SH-SY5Y (cell line): Measurements from ENCODE around the gene SLC29A4.

Experiments used
- GATA2 ChIP-seq: IDR thresholded peaks from 2 replicates; pipeline ENCODE4 v1.6.1; 2011; ENCODE audit warnings: mild to moderate bottlenecking, low read depth, low read length
- GATA3 ChIP-seq: IDR thresholded peaks from 2 replicates; pipeline ENCODE4 v1.6.1; 2011; ENCODE audit warnings: low read depth, mild to moderate bottlenecking, low read length, moderate library complexity

GRCh38 chr7:5274441-5274840 lies 8.3 kb upstream of the SLC29A4 start:
- no peak for TF ChIP-seq GATA3
- no peak for TF ChIP-seq GATA2
